Esophagus muscularis mucosa (tissue), 3 donors: Measurements from ENCODE around the gene LRRC26.

Source experiments
- CTCF ChIP-seq, 3 experiments: fragments of 200-600 bp in 2 of 3; fragments of 450-650 bp in 1 of 3; sonication (generic) in 2 of 3; IDR thresholded peaks; one replicate each; pipeline ENCODE4 v1.5.1; 2017 to 2019; ENCODE audit warnings: antibody characterized with exemption in 3 of 3, mild to moderate bottlenecking in 2 of 3, moderate library complexity in 1 of 3
- EP300 ChIP-seq: sonication (generic); formaldehyde crosslinking; IDR thresholded peaks from one replicate; pipeline ENCODE4 v1.6.1; 2017; ENCODE audit warnings: antibody characterized with exemption

GRCh38 chr9:137160716-137161557, 8.9 kb downstream of the LRRC26 start:
- no peak for TF ChIP-seq CTCF (IDR thresholded peaks at IDR 0.05)
- no peak for TF ChIP-seq EP300
